ENCODE results near the gene PTPRR.

PTPRR gene

DNA sequence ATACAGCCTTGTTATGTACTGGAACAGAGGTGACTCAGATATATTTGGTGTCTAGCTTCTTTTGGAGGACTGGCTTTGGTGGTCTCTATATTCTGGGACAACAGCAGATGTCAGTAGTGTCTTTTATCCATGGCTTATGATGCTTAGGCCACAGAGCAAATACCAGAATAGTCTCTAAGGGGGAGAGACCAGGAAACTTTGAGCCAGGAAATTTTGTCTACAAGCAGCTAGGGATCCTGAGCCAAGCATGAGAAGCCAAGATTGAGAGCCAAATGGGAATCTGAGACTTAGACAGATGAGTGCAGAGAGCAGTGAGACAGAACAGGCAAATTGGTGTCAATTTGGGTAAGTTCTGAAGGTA is 28.4 kb upstream of the PTPRR start:
- DNase-seq (ENCODE audit: low read depth, low spot score): no peak
- H3K9me3 ChIP-seq (ENCODE audit: control insufficient read depth, insufficient read depth, low read length): no peaks in the 10 kb centered on the region
- H3K4me1 ChIP-seq (ENCODE audit: control insufficient read depth, insufficient read depth, low read length): no peaks in the 10 kb centered on the region
- H3K4me3 ChIP-seq (ENCODE audit: low read length): no peak overlapping the region
- no peaks in the 10 kb centered on the region for H3K36me3 ChIP-seq (ENCODE audit: control insufficient read depth, insufficient read depth, low read length)
- no peak overlapping the region for H3K27ac ChIP-seq (ENCODE audit: low read length)
- H3K27me3 ChIP-seq (ENCODE audit: control insufficient read depth, insufficient read depth, low read length): no peaks in the 10 kb centered on the region

GRCh38 chr12:70948236-70948975 is 27.9 kb upstream of the PTPRR start:
- Histone ChIP-seq H3K27ac (ENCODE audit: low read length) (no peak overlapping the region), H3K27me3 (ENCODE audit: control insufficient read depth, insufficient read depth, low read length) (no peaks in the 10 kb centered on the region), H3K4me3 (ENCODE audit: low read length) (no peak overlapping the region), H3K4me1 (ENCODE audit: control insufficient read depth, insufficient read depth, low read length) (no peaks in the 10 kb centered on the region), H3K36me3 (ENCODE audit: control insufficient read depth, insufficient read depth, low read length) (no peaks in the 10 kb centered on the region), H3K9me3 (ENCODE audit: control insufficient read depth, insufficient read depth, low read length) (no peaks in the 10 kb centered on the region)
- WGBS (ENCODE audit: insufficient coverage, insufficient read length): no CpG with 5 or more reads among the region's 6 CpGs
- DNase-seq (ENCODE audit: low read depth, low spot score): no peak

DNA sequence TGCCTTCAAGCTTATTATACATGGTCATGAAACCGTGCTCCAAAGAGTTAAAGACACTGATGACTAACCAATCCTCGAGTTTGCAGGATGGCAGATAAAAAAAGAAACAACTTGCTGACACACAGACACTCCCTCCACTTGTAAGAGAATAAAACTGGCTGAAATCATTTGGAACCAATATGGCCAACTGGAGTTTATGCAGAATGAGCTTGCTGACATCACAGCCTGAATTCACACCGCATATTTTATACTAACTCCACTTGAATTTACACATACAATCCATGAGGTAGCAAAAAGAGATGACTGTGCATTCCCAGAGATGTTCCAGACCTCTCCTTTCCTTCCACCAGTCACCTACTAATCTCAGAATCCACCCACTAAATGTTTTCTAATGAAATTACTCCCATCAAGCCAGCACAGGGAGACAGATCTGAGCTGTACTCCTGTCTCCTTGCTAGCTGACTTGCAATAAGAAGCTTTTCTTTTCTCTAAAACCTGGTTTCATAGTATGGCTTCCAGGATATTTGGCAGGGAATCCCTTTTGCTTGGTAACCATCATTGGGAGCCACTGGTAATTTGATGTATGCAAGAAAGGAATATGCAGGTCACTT is 15.8 kb upstream of the PTPRR start:
- Histone ChIP-seq H3K4me3 (ENCODE audit: low read length) (no peak overlapping the region), H3K27me3 (ENCODE audit: control insufficient read depth, insufficient read depth, low read length) (no peaks in the 10 kb centered on the region), H3K27ac (ENCODE audit: low read length) (no peak overlapping the region), H3K36me3 (ENCODE audit: control insufficient read depth, insufficient read depth, low read length) (no peaks in the 10 kb centered on the region), H3K4me1 (ENCODE audit: control insufficient read depth, insufficient read depth, low read length) (no peaks in the 10 kb centered on the region), H3K9me3 (ENCODE audit: control insufficient read depth, insufficient read depth, low read length) (no peaks in the 10 kb centered on the region)
- no peak for DNase-seq (ENCODE audit: low read depth, low spot score)
- no CpG with 5 or more reads among the region's 3 CpGs for WGBS (ENCODE audit: insufficient coverage, insufficient read length)

- H3K27me3 ChIP-seq (ENCODE audit: control insufficient read depth, insufficient read depth, low read length): no peaks in the 10 kb centered on the region
- H3K9me3 ChIP-seq (ENCODE audit: control insufficient read depth, insufficient read depth, low read length): no peaks in the 10 kb centered on the region
- no peak for DNase-seq (ENCODE audit: low read depth, low spot score)
- H3K36me3 ChIP-seq (ENCODE audit: control insufficient read depth, insufficient read depth, low read length): no peaks in the 10 kb centered on the region
- no peak overlapping the region for H3K4me3 ChIP-seq (ENCODE audit: low read length)
- no peak overlapping the region for H3K27ac ChIP-seq (ENCODE audit: low read length)
- no CpG with 5 or more reads among the region's 4 CpGs for WGBS (ENCODE audit: insufficient coverage, insufficient read length)
- H3K4me1 ChIP-seq (ENCODE audit: control insufficient read depth, insufficient read depth, low read length): no peaks in the 10 kb centered on the region
These were observed 12.6 kb upstream of the PTPRR start for GRCh38 chr12:70933133-70933532.

DNA sequence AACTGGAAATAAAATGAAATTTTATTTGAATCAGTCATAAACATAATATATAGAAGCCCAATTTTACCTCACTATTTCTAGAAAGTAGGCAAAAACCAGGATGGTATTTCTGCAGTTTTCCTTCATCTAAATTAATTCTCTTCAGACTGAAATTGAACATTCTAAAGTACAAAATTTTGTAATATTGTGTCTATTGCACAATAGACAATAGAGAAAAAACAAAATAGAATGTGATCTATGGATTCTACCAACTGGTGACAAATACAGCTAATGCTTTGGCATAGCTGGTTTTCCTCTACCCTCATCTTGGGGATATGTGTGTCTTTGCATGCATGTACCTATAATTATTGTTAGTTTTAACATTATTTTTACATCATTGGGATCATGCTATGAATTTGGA is 8.5 kb upstream of the PTPRR start:
- DNase-seq (ENCODE audit: low read depth, low spot score): no peak
- Histone ChIP-seq H3K27me3 (ENCODE audit: control insufficient read depth, insufficient read depth, low read length) (no peaks in the 10 kb centered on the region), H3K4me3 (ENCODE audit: low read length) (no peak overlapping the region), H3K36me3 (ENCODE audit: control insufficient read depth, insufficient read depth, low read length) (no peaks in the 10 kb centered on the region), H3K9me3 (ENCODE audit: control insufficient read depth, insufficient read depth, low read length) (no peaks in the 10 kb centered on the region), H3K4me1 (ENCODE audit: control insufficient read depth, insufficient read depth, low read length) (no peaks in the 10 kb centered on the region), H3K27ac (ENCODE audit: low read length) (no peak overlapping the region)

DNA sequence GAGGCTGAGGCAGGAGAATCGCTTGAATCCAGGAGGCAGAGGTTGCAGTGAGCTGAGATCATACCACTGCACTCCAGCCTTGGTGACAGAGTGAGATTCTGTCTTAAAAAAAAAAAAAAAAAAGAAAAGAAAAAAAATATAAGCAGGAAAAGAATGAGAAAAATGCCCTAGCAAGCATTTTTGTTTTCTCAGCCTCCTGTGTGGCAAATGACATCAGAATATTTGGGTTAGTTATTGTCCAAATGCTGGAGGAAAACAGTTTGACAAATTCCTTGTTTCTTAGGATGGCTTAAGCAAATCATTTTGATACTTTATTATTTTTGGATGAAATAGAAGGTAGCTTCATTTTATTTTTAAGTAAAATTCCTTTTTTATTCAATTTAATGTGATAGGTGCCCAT is 7.5 kb upstream of the PTPRR start:
- no CpG with 5 or more reads among the region's 1 CpG for whole genome bisulfite sequencing (ENCODE audit: insufficient coverage, insufficient read length)
- no peak for DNase-seq (ENCODE audit: low read depth, low spot score)

DNA sequence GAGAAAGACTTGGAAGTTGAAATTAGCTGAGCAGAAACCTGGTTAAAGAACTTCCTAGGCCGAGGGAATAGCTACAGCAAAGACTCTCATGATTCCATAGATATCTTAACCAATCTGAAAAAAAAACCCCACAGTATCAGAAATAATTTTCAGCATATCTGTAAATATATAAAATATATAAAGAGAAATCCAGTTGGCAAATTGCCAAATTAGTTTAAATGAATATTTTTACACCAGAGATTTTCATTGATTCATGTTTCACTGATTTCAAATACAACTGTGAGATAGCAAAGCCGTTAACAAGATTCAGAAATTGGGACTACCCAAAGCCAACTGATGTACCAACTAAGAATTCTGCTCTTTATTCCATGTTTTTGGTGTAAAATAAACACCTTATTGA is 6.8 kb upstream of the PTPRR start:
- H3K36me3 ChIP-seq (ENCODE audit: control insufficient read depth, insufficient read depth, low read length): no peaks in the 10 kb centered on the region
- H3K27me3 ChIP-seq (ENCODE audit: control insufficient read depth, insufficient read depth, low read length): no peaks in the 10 kb centered on the region
- H3K4me3 ChIP-seq (ENCODE audit: low read length): no peak overlapping the region
- no peaks in the 10 kb centered on the region for H3K9me3 ChIP-seq (ENCODE audit: control insufficient read depth, insufficient read depth, low read length)
- no peak for DNase-seq (ENCODE audit: low read depth, low spot score)
- H3K27ac ChIP-seq (ENCODE audit: low read length): no peak overlapping the region
- no peaks in the 10 kb centered on the region for H3K4me1 ChIP-seq (ENCODE audit: control insufficient read depth, insufficient read depth, low read length)
- no CpG with 5 or more reads among the region's 2 CpGs for WGBS (ENCODE audit: insufficient coverage, insufficient read length)

More for the DNA sequence above, 7.5 kb upstream of the PTPRR start:
- Histone ChIP-seq H3K36me3 (ENCODE audit: control insufficient read depth, insufficient read depth, low read length) (no peaks in the 10 kb centered on the region), H3K4me3 (ENCODE audit: low read length) (no peak overlapping the region), H3K27ac (ENCODE audit: low read length) (no peak overlapping the region), H3K9me3 (ENCODE audit: control insufficient read depth, insufficient read depth, low read length) (no peaks in the 10 kb centered on the region), H3K27me3 (ENCODE audit: control insufficient read depth, insufficient read depth, low read length) (no peaks in the 10 kb centered on the region), H3K4me1 (ENCODE audit: control insufficient read depth, insufficient read depth, low read length) (no peaks in the 10 kb centered on the region)

- WGBS (ENCODE audit: insufficient coverage, insufficient read length): no CpG with 5 or more reads among the region's 1 CpG
- Histone ChIP-seq H3K27ac (ENCODE audit: low read length) (no peak overlapping the region), H3K27me3 (ENCODE audit: control insufficient read depth, insufficient read depth, low read length) (peaks cover 3% of the 10 kb centered on the region; the same call in 1 of the 2 replicates), H3K9me3 (ENCODE audit: control insufficient read depth, insufficient read depth, low read length) (no peaks in the 10 kb centered on the region), H3K4me1 (ENCODE audit: control insufficient read depth, insufficient read depth, low read length) (peaks cover 4% of the 10 kb centered on the region; the same call in 1 of the 2 replicates), H3K4me3 (ENCODE audit: low read length) (no peak overlapping the region), H3K36me3 (ENCODE audit: control insufficient read depth, insufficient read depth, low read length) (no peaks in the 10 kb centered on the region)
- DNase-seq (ENCODE audit: low read depth, low spot score): no peak
These were observed 5.0 kb upstream of the PTPRR start for GRCh38 chr12:70925539-70925938.

DNA sequence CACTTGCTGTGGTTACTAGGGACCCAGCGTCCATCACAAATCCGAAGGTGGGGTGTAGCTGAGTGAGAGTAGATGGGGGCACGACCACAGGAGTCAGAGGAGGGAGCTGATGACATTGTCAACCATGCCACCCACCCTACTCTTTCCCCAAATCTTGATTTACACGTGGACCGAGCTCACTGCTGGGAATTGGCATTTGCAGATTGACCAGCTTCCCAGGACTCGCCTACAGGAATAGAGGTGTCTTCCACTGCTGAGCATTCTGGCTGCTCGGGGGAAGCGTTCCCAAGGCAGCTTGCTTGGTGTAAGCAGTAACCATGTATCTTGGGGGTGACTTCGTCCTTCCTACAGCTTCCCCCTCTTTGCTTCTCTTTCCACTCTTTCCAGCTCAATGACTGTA is 353 bp upstream of the PTPRR start:
- Histone ChIP-seq H3K4me3 (ENCODE audit: low read length) (peak overlapping the region; percentile 9; the same call in 1 of the 2 replicates), H3K27me3 (ENCODE audit: control insufficient read depth, insufficient read depth, low read length) (peaks cover 6% of the 10 kb centered on the region; the same call in 1 of the 2 replicates), H3K36me3 (ENCODE audit: control insufficient read depth, insufficient read depth, low read length) (no peaks in the 10 kb centered on the region), H3K27ac (ENCODE audit: low read length) (no peak overlapping the region), H3K9me3 (ENCODE audit: control insufficient read depth, insufficient read depth, low read length) (no peaks in the 10 kb centered on the region), H3K4me1 (ENCODE audit: control insufficient read depth, insufficient read depth, low read length) (peaks cover 5% of the 10 kb centered on the region; the same call in 1 of the 2 replicates)
- DNase-seq (ENCODE audit: low read depth, low spot score): no peak
- WGBS (ENCODE audit: insufficient coverage, insufficient read length): no CpG with 5 or more reads among the region's 9 CpGs

DNA sequence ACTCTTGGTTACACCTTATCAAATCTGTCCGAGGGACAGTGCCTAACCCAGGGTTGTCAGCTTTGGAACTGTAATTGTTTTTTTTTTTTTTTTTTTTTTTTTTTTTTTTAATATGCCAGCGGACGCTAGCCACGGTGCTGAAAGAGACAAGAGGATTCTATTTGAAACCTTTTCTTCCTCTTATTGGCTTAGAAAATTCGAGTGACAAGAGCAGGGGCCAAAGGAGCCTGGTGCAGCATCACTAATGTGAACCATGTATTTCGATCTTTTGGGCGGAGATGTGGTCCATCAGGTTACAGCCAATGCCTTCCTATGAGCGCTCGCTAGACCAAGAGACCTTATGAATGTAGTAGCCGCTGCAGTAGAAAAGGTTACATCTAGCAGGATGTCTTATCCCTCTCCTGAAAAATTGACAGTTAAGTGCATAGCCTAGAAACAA is 922 bp downstream of the PTPRR start:
- H3K27ac ChIP-seq (ENCODE audit: low read length): no peak overlapping the region
- H3K36me3 ChIP-seq (ENCODE audit: control insufficient read depth, insufficient read depth, low read length): no peaks in the 10 kb centered on the region
- no CpG with 5 or more reads among the region's 10 CpGs for whole genome bisulfite sequencing (ENCODE audit: insufficient coverage, insufficient read length)
- no peaks in the 10 kb centered on the region for H3K9me3 ChIP-seq (ENCODE audit: control insufficient read depth, insufficient read depth, low read length)
- peaks cover 5% of the 10 kb centered on the region; the same call in 1 of the 2 replicates for H3K4me1 ChIP-seq (ENCODE audit: control insufficient read depth, insufficient read depth, low read length)
- no peak overlapping the region; the same call in 1 of the 2 replicates for H3K4me3 ChIP-seq (ENCODE audit: low read length)
- DNase-seq (ENCODE audit: low read depth, low spot score): no peak
- H3K27me3 ChIP-seq (ENCODE audit: control insufficient read depth, insufficient read depth, low read length): peaks cover 6% of the 10 kb centered on the region; the same call in 1 of the 2 replicates

DNA sequence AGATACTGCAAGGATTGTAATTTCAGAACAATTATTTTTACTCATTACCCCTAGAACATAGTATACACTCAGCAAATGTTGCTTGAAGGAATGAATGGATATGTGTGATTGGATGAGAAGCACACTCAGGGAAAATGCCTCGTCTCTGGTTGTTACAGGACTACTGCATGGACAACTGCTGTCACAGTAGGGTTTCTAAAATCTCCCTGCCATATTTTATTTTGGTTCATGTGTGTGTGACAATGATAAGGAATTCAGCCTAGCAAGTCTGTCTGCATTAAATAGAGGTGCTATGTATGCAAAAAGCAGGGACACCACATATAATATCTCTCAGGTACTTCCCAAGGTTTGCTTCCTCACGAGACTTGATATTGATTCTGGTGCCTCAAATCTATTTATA is 1.4 kb downstream of the PTPRR start:
- peaks cover 6% of the 10 kb centered on the region; the same call in 1 of the 2 replicates for H3K27me3 ChIP-seq (ENCODE audit: control insufficient read depth, insufficient read depth, low read length)
- no peak overlapping the region for H3K27ac ChIP-seq (ENCODE audit: low read length)
- no peaks in the 10 kb centered on the region for H3K9me3 ChIP-seq (ENCODE audit: control insufficient read depth, insufficient read depth, low read length)
- H3K36me3 ChIP-seq (ENCODE audit: control insufficient read depth, insufficient read depth, low read length): no peaks in the 10 kb centered on the region
- peaks cover 5% of the 10 kb centered on the region; the same call in 1 of the 2 replicates for H3K4me1 ChIP-seq (ENCODE audit: control insufficient read depth, insufficient read depth, low read length)
- no peak for DNase-seq (ENCODE audit: low read depth, low spot score)
- WGBS (ENCODE audit: insufficient coverage, insufficient read length): no CpG with 5 or more reads among the region's 2 CpGs
- no peak overlapping the region for H3K4me3 ChIP-seq (ENCODE audit: low read length)

Measured in iPS DF 6.9 (cell line).